H7 (cell line): ENCODE measurements around the gene PDE6A. TPM values are rescaled to one million over a fixed set of nuclear protein-coding genes. Genes with fewer than 3 reads are reported as not detected.
A peak's percentile ranks its signal among the peaks of the same experiment; 100 is the strongest.

Experiments used
- DNase-seq: peaks from one replicate; pipeline ENCODE4 v3.0.0; 2012
- H3K27me3 ChIP-seq: 2 replicates; pipeline ENCODE4 v1.6.0; 2011; ENCODE audit warnings: mild to moderate bottlenecking, low read length; ENCODE audit not compliant: control insufficient read depth, insufficient read depth
- H3K36me3 ChIP-seq: replicated peaks from 2 replicates; pipeline ENCODE4 v1.5.1; 2011; ENCODE audit warnings: low read length; ENCODE audit not compliant: control insufficient read depth, insufficient read depth
- H3K4me3 ChIP-seq: 2 replicates; pipeline ENCODE4 v1.5.1; 2011; ENCODE audit warnings: low read depth, mild to moderate bottlenecking, control low read depth, low read length, moderate library complexity; ENCODE audit not compliant: insufficient read depth
- total RNA-seq: library from RNA; depleted of rRNA; stranded (reverse); fragments of >200 nt; shearing (Covaris generic); gene quantifications from 2 replicates; pipeline ENCODE4 v1.2.3, GENCODE V29; 2014

Gene PDE6A
- total RNA-seq, 1 experiment from 2014 or later, result not detected

DNA sequence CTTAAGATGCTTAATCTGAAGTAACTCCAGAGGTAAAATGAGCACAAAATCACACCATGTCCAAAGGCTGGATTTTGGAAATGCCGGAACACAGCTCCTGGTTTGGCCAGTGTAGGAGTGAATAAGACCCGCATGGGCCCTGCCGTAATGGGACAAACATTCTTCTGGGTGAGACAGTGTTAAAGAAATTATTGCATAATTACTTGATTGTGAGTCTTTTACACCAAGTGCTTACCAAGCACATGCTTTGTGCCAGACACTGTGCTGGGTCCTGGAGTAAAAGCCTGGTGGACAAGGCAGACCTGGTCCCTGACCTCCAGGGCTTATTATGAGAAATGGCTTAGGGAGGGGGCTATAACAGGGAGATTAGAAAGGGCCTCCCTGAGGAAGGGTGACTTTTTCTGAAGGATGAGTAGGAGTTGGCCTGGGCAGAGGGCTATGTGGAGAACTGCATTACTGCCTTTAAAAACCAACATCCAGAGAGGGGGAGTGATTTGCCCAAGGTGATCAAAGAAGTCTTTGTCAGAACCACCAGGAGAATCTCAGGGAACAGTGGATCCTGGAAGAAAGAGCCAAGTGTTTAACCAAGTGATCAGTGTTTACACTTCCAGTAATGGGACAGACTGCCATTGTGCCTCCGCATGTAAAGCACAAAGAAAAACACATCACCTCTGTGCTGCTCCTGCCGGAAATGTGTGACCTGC, 3.5 kb downstream of the PDE6A start:
- Histone ChIP-seq H3K27me3 (no peaks in the 10 kb centered on the region), H3K36me3 (no peaks in the 10 kb centered on the region), H3K4me3 (no peak overlapping the region)
- DNase-seq, result no peak

- Histone ChIP-seq H3K4me3 (no peak overlapping the region), H3K36me3 (no peaks in the 10 kb centered on the region), H3K27me3 (no peaks in the 10 kb centered on the region)
- DNase-seq, result no peak
These were observed 4.5 kb downstream of the PDE6A start for GRCh38 chr5:149940077-149940574.

DNA sequence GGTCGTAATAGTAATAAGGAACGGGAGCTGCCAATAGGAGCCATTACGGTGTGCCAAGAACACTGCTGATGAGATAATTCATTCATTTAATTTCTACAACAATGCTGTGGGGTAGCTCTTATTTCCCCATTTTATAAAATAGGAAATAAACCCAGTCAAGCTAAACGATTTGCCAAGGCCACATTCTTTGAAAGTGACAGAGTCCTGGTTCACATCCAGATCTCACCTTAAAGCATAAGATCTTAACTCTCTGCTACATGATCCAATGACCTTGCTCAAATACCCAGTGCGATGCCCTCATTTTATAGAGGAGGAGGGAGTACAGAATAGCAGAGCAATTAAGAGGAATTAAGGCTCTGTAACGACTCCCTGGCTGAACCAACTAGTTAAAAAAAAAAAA, 5.0 kb downstream of the PDE6A start:
- H3K4me3 ChIP-seq, result no peak overlapping the region
- no peaks in the 10 kb centered on the region for H3K36me3 ChIP-seq
- no peak for DNase-seq
- H3K27me3 ChIP-seq, result no peaks in the 10 kb centered on the region

- Histone ChIP-seq H3K4me3 (no peak overlapping the region), H3K36me3 (no peaks in the 10 kb centered on the region), H3K27me3 (no peaks in the 10 kb centered on the region)
- no peak for DNase-seq
These were observed 5.7 kb downstream of the PDE6A start for GRCh38 chr5:149938791-149939358.

GRCh38 chr5:149938279-149938678, 6.3 kb downstream of the PDE6A start:
- Histone ChIP-seq H3K36me3 (no peaks in the 10 kb centered on the region), H3K4me3 (no peak overlapping the region), H3K27me3 (no peaks in the 10 kb centered on the region)
- no peak for DNase-seq

GRCh38 chr5:149937610-149938009, 7.0 kb downstream of the PDE6A start:
- Histone ChIP-seq H3K4me3 (no peak overlapping the region), H3K36me3 (no peaks in the 10 kb centered on the region), H3K27me3 (no peaks in the 10 kb centered on the region)
- no peak for DNase-seq

DNA sequence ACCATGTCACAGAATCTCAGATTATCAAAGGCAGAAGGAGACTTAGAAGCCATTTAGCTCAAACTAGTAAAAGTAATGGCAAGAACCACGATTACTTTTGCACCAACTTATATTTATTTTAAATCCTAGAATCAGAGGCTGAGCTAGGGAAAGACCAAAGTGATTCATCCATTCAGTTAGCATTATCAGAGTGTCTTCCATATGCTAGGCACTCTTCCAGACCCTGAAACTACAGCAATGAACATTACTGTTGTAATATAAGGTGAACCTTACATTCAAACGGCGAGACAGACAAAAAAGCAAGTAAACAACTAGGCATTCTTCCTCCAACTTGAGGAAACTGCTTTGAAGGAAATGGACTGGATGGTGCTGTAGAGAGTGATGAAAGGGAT, 7.9 kb downstream of the PDE6A start:
- no peak overlapping the region for H3K4me3 ChIP-seq
- DNase-seq, result no peak
- H3K27me3 ChIP-seq, result no peaks in the 10 kb centered on the region; the same call in 1 of the 2 replicates

GRCh38 chr5:149936044-149936699, 8.4 kb downstream of the PDE6A start:
- Histone ChIP-seq H3K27me3 (no peaks in the 10 kb centered on the region; the same call in 1 of the 2 replicates), H3K4me3 (no peak overlapping the region), H3K36me3 (no peaks in the 10 kb centered on the region)
- DNase-seq, result no peak

More for the DNA sequence above, 7.9 kb downstream of the PDE6A start:
- H3K36me3 ChIP-seq, result no peaks in the 10 kb centered on the region

- no peak overlapping the region for H3K4me3 ChIP-seq
- no peak for DNase-seq
- no peaks in the 10 kb centered on the region; the same call in 1 of the 2 replicates for H3K27me3 ChIP-seq
- no peaks in the 10 kb centered on the region for H3K36me3 ChIP-seq
These were observed 9.1 kb downstream of the PDE6A start for GRCh38 chr5:149935431-149935901.

GRCh38 chr5:149932445-149933350, 11.9 kb downstream of the PDE6A start:
- Histone ChIP-seq H3K27me3 (no peaks in the 10 kb centered on the region; the same call in 1 of the 2 replicates), H3K4me3 (no peak overlapping the region), H3K36me3 (no peaks in the 10 kb centered on the region)
- DNase-seq, result peak; percentile 80

- no peaks in the 10 kb centered on the region for H3K36me3 ChIP-seq
These were observed 12.6 kb downstream of the PDE6A start for GRCh38 chr5:149931992-149932436.

DNA sequence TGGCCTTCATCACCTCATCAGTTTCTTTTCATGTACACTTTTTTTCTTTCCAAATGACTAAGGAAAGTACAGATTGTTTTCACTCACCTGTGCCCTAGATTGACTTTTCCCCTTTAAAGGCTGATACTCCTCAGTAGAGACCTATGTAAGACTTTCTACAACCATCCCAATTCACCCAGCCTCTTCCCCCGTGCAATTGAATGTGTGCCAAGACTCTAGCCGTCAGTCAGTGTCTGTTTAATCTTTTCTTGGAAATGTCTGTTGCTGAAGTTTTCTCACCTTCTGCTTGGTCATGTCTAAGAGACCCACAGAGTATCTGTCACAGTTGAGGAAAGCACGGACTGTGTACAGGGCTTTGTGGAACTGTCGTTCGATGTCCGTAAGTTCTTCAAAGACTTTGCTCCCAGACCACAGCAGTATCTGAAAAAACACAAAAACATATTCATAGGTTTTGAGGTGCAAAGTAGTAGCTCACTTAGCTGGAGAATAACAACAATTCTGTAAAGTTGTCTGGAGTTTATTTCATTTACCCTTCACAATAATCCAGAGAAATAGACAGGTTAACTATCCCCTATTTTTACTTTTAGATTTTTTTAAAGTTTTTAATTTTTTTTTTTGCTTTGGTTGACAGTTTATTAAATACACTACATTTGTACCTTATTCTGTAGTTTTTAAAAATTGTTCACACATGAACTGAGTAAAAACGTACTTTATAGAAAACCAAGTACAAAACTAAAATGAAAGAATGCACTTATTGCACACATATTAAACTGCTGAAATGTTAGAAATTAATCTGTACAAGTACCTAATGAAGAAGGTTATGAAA, 13.6 kb downstream of the PDE6A start:
- Histone ChIP-seq H3K36me3 (no peaks in the 10 kb centered on the region), H3K4me3 (no peak overlapping the region), H3K27me3 (no peaks in the 10 kb centered on the region; the same call in 1 of the 2 replicates)
- DNase-seq, result no peak

More at GRCh38 chr5:149931992-149932436, 12.6 kb downstream of the PDE6A start:
- no peak for DNase-seq
- Histone ChIP-seq H3K27me3 (no peaks in the 10 kb centered on the region; the same call in 1 of the 2 replicates), H3K4me3 (no peak overlapping the region)

- DNase-seq, result no peak
- H3K36me3 ChIP-seq, result no peaks in the 10 kb centered on the region
- H3K4me3 ChIP-seq, result no peak overlapping the region
- no peaks in the 10 kb centered on the region; the same call in 1 of the 2 replicates for H3K27me3 ChIP-seq
These were observed 14.4 kb downstream of the PDE6A start for GRCh38 chr5:149930043-149930748.
